Nephron (organoid): ENCODE measurements around the gene DNAH3.
"Not testable (repeated sequence)": the region's sequence is repeated elsewhere in the genome, so short reads cannot be mapped to it uniquely, and the experiment has no call there.

Experiments used
- H3K27ac Mint-ChIP-seq, 3 experiments: 2 replicates each; pipeline ENCODE4 v1.8.0; 2020; ENCODE audit warnings: mixed read lengths in 3 of 3, mild to moderate bottlenecking in 2 of 3, moderate library complexity in 1 of 3
- H3K27me3 Mint-ChIP-seq: 2 replicates; pipeline ENCODE4 v1.8.0; 2021; ENCODE audit warnings: low read depth, mild to moderate bottlenecking, moderate library complexity, mixed read lengths
- H3K36me3 Mint-ChIP-seq: 2 replicates; pipeline ENCODE4 v1.8.0; 2020; ENCODE audit warnings: low read depth, mixed read lengths
- H3K4me1 Mint-ChIP-seq: 2 replicates; pipeline ENCODE4 v1.8.0; 2020; ENCODE audit warnings: mixed read lengths
- H3K4me3 Mint-ChIP-seq, 3 experiments: 2 replicates each; pipeline ENCODE4 v1.8.0; 2020; ENCODE audit warnings: mild to moderate bottlenecking in 3 of 3, mixed read lengths in 3 of 3, moderate library complexity in 2 of 3
- H3K9me3 Mint-ChIP-seq: 2 replicates; pipeline ENCODE4 v1.8.0; 2020; ENCODE audit warnings: mixed read lengths
- TF ChIP-seq, protein P1 (sequence below), 3 experiments: fragments of 200-600 bp; sonication (generic); IDR thresholded peaks; one replicate each; pipeline ENCODE4 v1.5.0; 2021; ENCODE audit warnings: antibody characterized with exemption in 3 of 3; ENCODE audit not compliant: unreplicated experiment in 3 of 3

The DNAH3 gene

DNA sequence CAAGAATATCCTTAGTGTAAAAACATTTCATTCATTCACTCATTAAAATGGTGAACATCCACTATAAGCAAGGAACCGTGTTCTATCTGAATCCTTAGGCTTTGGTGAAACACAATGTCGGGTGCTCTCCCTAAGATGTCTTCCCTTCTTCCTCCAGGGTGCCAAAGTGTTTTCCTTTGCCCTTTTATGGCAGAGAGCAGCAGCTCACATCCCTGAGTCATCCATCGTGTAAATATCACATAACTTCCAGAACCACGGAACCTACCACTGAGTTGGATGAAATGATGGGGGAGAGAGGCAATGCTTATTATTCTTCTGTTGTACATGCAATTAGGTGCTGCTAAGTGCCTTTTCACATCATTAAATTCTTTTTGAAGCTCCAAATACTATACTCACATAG, 50.2 kb downstream of the DNAH3 start:
- H3K27me3 Mint-ChIP-seq = peaks cover 3% of the 10 kb centered on the region
- peaks cover 9% of the 10 kb centered on the region for H3K4me1 Mint-ChIP-seq
- no peaks in the 10 kb centered on the region for H3K9me3 Mint-ChIP-seq
- TF ChIP-seq, protein P1, sequence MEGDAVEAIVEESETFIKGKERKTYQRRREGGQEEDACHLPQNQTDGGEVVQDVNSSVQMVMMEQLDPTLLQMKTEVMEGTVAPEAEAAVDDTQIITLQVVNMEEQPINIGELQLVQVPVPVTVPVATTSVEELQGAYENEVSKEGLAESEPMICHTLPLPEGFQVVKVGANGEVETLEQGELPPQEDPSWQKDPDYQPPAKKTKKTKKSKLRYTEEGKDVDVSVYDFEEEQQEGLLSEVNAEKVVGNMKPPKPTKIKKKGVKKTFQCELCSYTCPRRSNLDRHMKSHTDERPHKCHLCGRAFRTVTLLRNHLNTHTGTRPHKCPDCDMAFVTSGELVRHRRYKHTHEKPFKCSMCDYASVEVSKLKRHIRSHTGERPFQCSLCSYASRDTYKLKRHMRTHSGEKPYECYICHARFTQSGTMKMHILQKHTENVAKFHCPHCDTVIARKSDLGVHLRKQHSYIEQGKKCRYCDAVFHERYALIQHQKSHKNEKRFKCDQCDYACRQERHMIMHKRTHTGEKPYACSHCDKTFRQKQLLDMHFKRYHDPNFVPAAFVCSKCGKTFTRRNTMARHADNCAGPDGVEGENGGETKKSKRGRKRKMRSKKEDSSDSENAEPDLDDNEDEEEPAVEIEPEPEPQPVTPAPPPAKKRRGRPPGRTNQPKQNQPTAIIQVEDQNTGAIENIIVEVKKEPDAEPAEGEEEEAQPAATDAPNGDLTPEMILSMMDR (IDR thresholded peaks at IDR 0.05; ENCODE audit: unreplicated experiment in 3 of 3) = no peak
- H3K4me3 Mint-ChIP-seq = no peak overlapping the region
- no peaks in the 10 kb centered on the region for H3K36me3 Mint-ChIP-seq
- peak overlapping the region in 2 of 3 experiments; percentile 23 to 24 for H3K27ac Mint-ChIP-seq

DNA sequence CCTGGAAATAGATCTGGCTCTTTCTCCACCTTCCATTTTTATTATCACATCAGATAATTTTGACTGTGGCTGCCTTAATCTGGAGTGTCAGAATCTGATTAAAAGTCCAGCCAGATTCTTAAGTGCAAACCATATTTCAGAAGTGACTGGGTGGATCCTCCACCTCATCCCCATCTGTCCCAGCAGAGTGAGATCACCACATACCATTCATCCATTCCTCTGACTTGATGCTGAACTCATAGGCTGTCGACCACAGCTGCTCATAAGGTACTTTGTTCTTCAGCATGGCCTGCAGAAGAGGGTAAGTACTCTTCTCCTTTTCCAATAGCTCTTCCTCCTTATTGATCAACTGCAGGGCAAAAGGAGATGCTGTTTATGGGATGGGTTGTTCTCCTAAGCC, 53.5 kb downstream of the DNAH3 start:
- Mint-ChIP-seq H3K4me1 (no peaks in the 10 kb centered on the region), H3K9me3 (no peaks in the 10 kb centered on the region), H3K27ac (no peak overlapping the region), H3K4me3 (no peak overlapping the region), H3K36me3 (no peaks in the 10 kb centered on the region), H3K27me3 (no peaks in the 10 kb centered on the region)
- TF ChIP-seq, protein P1 (IDR thresholded peaks at IDR 0.05; ENCODE audit: unreplicated experiment in 3 of 3) = no peak

DNA sequence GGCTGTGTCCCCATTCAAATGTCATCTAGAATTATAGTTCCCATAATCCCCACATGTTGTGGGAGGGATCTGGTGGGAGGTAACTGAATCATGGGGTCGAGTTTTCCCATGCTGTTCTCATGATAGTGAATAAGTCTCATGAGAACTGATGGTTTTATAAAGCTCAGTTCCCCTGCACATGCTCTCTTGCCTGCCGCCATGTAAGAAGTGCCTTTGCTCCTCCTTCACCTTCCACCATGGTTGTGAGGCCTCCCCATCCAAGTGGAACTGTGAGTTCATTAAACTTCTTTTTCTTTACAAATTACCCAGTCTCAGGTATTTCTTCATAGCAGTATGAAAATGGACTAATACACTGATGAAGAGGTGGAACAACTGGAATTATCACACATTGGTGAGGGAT, 55.9 kb downstream of the DNAH3 start:
- H3K4me1 Mint-ChIP-seq = not testable (repeated sequence)

DNA sequence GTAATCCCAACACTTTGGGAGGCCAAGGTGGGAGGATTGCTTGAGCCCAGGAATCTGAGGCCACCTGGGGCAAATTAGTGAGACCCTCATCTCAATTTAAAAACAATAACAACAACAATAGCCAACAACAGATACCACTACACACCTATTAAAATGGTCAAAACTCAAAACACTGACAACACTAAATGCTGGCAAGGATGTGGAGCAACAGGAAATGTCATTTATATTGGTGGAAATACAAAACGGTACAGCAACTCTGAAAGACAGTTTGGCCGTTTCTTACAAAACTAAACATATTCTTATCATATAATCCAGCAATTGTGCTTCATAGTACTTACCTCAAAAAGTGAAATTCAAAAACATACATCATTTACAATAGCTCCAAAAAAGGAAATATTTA, 57.7 kb downstream of the DNAH3 start:
- H3K4me1 Mint-ChIP-seq = no peaks in the 10 kb centered on the region
- no peak overlapping the region for H3K27ac Mint-ChIP-seq
- H3K27me3 Mint-ChIP-seq = no peaks in the 10 kb centered on the region
- H3K4me3 Mint-ChIP-seq = no peak overlapping the region
- H3K9me3 Mint-ChIP-seq = no peaks in the 10 kb centered on the region
- TF ChIP-seq, protein P1 (IDR thresholded peaks at IDR 0.05; ENCODE audit: unreplicated experiment in 3 of 3) = no peak
- no peaks in the 10 kb centered on the region for H3K36me3 Mint-ChIP-seq

More for the DNA sequence above, 55.9 kb downstream of the DNAH3 start:
- H3K4me3 Mint-ChIP-seq, H3K9me3 Mint-ChIP-seq, H3K36me3 Mint-ChIP-seq, H3K27me3 Mint-ChIP-seq, H3K27ac Mint-ChIP-seq: not testable (repeated sequence)

DNA sequence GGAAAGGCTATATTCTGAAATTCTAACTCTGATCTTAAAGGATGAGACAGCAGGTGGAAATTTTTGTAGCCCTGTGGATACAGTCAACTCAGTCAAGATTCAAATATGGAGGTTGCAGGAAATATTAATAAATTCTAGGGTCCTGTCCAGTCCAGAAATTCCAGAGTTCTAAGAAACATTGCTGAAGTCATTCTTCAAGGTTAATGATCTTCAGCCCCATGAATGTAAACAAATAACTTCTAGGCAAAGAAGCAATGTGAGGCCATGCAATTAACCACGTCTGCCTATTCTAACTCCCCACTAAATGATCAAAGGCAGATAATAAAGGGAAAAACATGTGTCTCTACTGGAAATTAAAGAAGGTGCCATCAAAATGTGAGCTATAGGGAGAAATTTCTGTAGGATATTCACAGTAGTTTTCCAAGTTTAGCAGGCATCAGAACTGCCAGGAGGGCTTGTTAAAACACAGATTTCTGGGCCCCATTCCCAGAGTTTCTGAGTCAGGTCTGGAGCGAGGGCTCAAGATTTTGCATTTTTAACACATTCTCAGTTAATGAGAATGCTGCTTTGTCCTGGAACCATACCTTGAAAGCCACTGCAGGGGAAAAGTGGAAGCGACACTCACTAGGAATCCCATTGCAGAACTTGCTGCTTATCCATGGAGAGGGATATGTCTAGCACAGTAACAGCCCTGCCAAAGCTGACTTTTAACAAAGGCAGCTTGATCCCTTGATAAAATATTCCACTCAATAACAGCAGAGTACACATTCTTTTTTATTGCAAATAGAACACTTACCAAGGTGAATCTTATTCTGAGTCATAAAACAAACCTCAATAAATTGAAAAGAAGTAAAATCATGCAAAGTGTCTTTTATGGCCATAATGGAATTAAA, 61.8 kb downstream of the DNAH3 start:
- Mint-ChIP-seq H3K27me3 (no peaks in the 10 kb centered on the region), H3K27ac (peak overlapping the region; percentile 10 to 88 (median 22)), H3K36me3 (no peaks in the 10 kb centered on the region), H3K4me3 (no peak overlapping the region), H3K9me3 (no peaks in the 10 kb centered on the region), H3K4me1 (no peaks in the 10 kb centered on the region)
- TF ChIP-seq, protein P1 (IDR thresholded peaks at IDR 0.05; ENCODE audit: unreplicated experiment in 3 of 3) = no peak

DNA sequence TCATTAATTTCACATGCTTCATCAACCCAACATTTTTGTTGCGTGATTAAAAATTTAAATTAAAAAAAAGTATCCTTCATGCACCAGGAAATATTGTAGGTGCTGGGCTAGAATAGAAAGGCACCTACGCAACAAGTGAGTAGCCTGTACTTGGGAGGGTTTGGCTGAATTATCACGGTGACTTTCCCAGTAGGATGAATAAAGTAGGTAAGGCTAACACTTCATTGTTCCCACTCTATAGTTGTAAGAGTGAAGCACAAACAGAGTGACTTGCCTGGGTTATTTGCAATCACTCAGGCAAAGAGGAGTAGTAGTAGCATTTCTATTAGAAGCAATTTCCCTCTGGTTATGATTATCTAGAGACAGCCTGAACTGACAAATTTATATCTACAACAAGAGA, 62.5 kb downstream of the DNAH3 start:
- Mint-ChIP-seq H3K27ac (peak overlapping the region; percentile 10 to 88 (median 22)), H3K36me3 (no peaks in the 10 kb centered on the region), H3K27me3 (no peaks in the 10 kb centered on the region), H3K4me3 (no peak overlapping the region), H3K9me3 (no peaks in the 10 kb centered on the region), H3K4me1 (no peaks in the 10 kb centered on the region)
- TF ChIP-seq, protein P1 (IDR thresholded peaks at IDR 0.05; ENCODE audit: unreplicated experiment in 3 of 3) = no peak
